IMR-90 (cell line): Measurements from ENCODE around the gene DNAH17. TPM values are rescaled to one million over a fixed set of nuclear protein-coding genes. Genes with fewer than 3 reads are reported as not detected.

Experiments
- ATAC-seq: fragments of 200-7000 bp; cut with Tn5 transposase; 2 replicates; pipeline ENCODE4 v1.9.1; 2020; ENCODE audit warnings: low read depth, mild to moderate bottlenecking, moderate library complexity
- BruUV-seq: library from RNA; stranded (reverse); fragments of 400-500 nt; replicated peaks from 2 replicates; lab custom pipeline; 2021; lab: Mats Ljungman, UMichigan
- CTCF ChIA-PET: fragments of 300-600 bp; formaldehyde crosslinking; extraction: SDS; loops from one replicate; lab custom pipeline; 2021; ENCODE audit warnings: antibody characterized with exemption; lab: Yijun Ruan, JAX
- POLR2A ChIA-PET: fragments of 300-600 bp; sonication (Branson Sonifier 250); formaldehyde crosslinking; loops from one replicate; lab custom pipeline; 2022; ENCODE audit warnings: antibody characterized with exemption; ENCODE audit not compliant: unreplicated experiment; lab: Charles Lee
- DNase-seq: peaks from one replicate; pipeline ENCODE4 v3.0.0; 2013
- H2AFZ ChIP-seq: replicated peaks from 2 replicates; pipeline ENCODE3; 2013; ENCODE audit warnings: low read length, mild to moderate bottlenecking; ENCODE audit not compliant: poor library complexity
- H2AK5ac ChIP-seq: 2 replicates; pipeline ENCODE4 v1.6.1; 2013; ENCODE audit warnings: low read depth, low read length, inconsistent platforms
- H2AK9ac ChIP-seq: replicated peaks from 2 replicates; pipeline ENCODE3; 2013; ENCODE audit warnings: mild to moderate bottlenecking, low read depth, low read length, moderate library complexity; ENCODE audit not compliant: poor library complexity
- H2BK120ac ChIP-seq: 2 replicates; pipeline ENCODE4 v1.6.1; 2013; ENCODE audit warnings: low read depth, low read length, inconsistent platforms
- H2BK15ac ChIP-seq: 3 replicates; pipeline ENCODE4 v1.6.1; 2013; ENCODE audit warnings: low read depth, low read length, inconsistent platforms
- H2BK20ac ChIP-seq: 2 replicates; pipeline ENCODE4 v1.6.1; 2013; ENCODE audit warnings: low read depth, mild to moderate bottlenecking, inconsistent platforms, low read length, moderate library complexity
- H2BK5ac ChIP-seq: 2 replicates; pipeline ENCODE4 v1.6.1; 2013; ENCODE audit warnings: mild to moderate bottlenecking, low read depth, low read length, inconsistent platforms; ENCODE audit not compliant: poor library complexity, severe bottlenecking
- H3K14ac ChIP-seq: replicated peaks from 2 replicates; pipeline ENCODE4 v1.6.1; 2013; ENCODE audit warnings: low read depth, low read length, inconsistent platforms
- H3K18ac ChIP-seq: 2 replicates; pipeline ENCODE4 v1.6.1; 2013; ENCODE audit warnings: low read depth, low read length, control low read depth
- H3K23ac ChIP-seq: 2 replicates; pipeline ENCODE4 v1.6.1; 2013; ENCODE audit warnings: low read depth, low read length, inconsistent platforms
- H3K27ac ChIP-seq: 2 replicates; pipeline ENCODE4 v1.5.1; 2013; ENCODE audit warnings: mild to moderate bottlenecking, control low read depth, low read length; ENCODE audit not compliant: insufficient read depth
- H3K27me3 ChIP-seq: 2 replicates; pipeline ENCODE4 v1.6.1; 2013; ENCODE audit warnings: low read length; ENCODE audit not compliant: control insufficient read depth, insufficient read depth
- H3K36me3 ChIP-seq: 2 replicates; pipeline ENCODE4 v1.6.1; 2013; ENCODE audit warnings: low read length, mixed read lengths; ENCODE audit not compliant: control insufficient read depth, insufficient read depth
- H3K4ac ChIP-seq: 2 replicates; pipeline ENCODE4 v1.6.1; 2013; ENCODE audit warnings: low read depth, low read length, inconsistent platforms
- H3K4me1 ChIP-seq: 2 replicates; pipeline ENCODE4 v1.6.1; 2013; ENCODE audit warnings: low read length, mixed read lengths; ENCODE audit not compliant: control insufficient read depth, insufficient read depth
- H3K4me2 ChIP-seq: 2 replicates; pipeline ENCODE4 v1.6.1; 2013; ENCODE audit warnings: low read depth, mild to moderate bottlenecking, control low read depth, low read length, moderate library complexity
- H3K4me3 ChIP-seq: 2 replicates; pipeline ENCODE4 v1.5.1; 2013; ENCODE audit warnings: low read depth, mild to moderate bottlenecking, control low read depth, low read length, moderate library complexity; ENCODE audit not compliant: insufficient read depth
- H3K56ac ChIP-seq: 2 replicates; pipeline ENCODE4 v1.6.1; 2013; ENCODE audit warnings: low read length, inconsistent platforms; ENCODE audit not compliant: insufficient read depth; ENCODE audit errors: extremely low read depth
- H3K79me1 ChIP-seq, 2 experiments: 2 replicates each; pipeline ENCODE4 v1.6.1; 2013; ENCODE audit warnings: low read length in 2 of 2, inconsistent platforms in 1 of 2, low read depth in 1 of 2
- H3K9ac ChIP-seq: 2 replicates; pipeline ENCODE4 v1.6.1; 2013; ENCODE audit warnings: low read depth, low read length, control low read depth
- H3K9me1 ChIP-seq: 2 replicates; pipeline ENCODE4 v1.6.1; 2013; ENCODE audit warnings: low read length, inconsistent platforms; ENCODE audit not compliant: insufficient read depth
- H3K9me3 ChIP-seq: 2 replicates; pipeline ENCODE4 v1.6.1; 2013; ENCODE audit warnings: low read length; ENCODE audit not compliant: control insufficient read depth, insufficient read depth
- H4K20me1 ChIP-seq: 2 replicates; pipeline ENCODE4 v1.6.1; 2013; ENCODE audit warnings: low read length, inconsistent platforms; ENCODE audit not compliant: insufficient read depth
- H4K5ac ChIP-seq: 2 replicates; pipeline ENCODE4 v1.6.1; 2013; ENCODE audit warnings: mild to moderate bottlenecking, low read depth, low read length, control low read depth
- H4K8ac ChIP-seq, 2 experiments: 2 replicates each; pipeline ENCODE4 v1.6.1; 2013; ENCODE audit warnings: low read depth in 2 of 2, low read length in 2 of 2, control low read depth in 1 of 2, inconsistent platforms in 1 of 2
- H4K91ac ChIP-seq: 2 replicates; pipeline ENCODE4 v1.6.1; 2013; ENCODE audit warnings: low read depth, low read length, inconsistent platforms; ENCODE audit not compliant: insufficient read depth
- BHLHE40 ChIP-seq: fragments of 150-350 bp; IDR thresholded peaks from 2 replicates; pipeline ENCODE4 v1.6.1; 2016; ENCODE audit warnings: mild to moderate bottlenecking, low read depth, low read length
- CEBPB ChIP-seq: IDR thresholded peaks from 2 replicates; pipeline ENCODE4 v1.6.1; 2012; ENCODE audit warnings: low read depth, low read length, improper control_type of control experiment
- CHD1 ChIP-seq: IDR thresholded peaks from 2 replicates; pipeline ENCODE4 v1.6.1; 2012; ENCODE audit warnings: low read depth, low read length, improper control_type of control experiment
- CTCF ChIP-seq: conservative IDR thresholded peaks from 2 replicates; pipeline ENCODE4 v1.5.1; 2012; ENCODE audit warnings: mild to moderate bottlenecking, low read depth, low read length, improper control_type of control experiment
- ELK1 ChIP-seq: fragments of 150-350 bp; IDR thresholded peaks from 2 replicates; pipeline ENCODE4 v1.6.1; 2016; ENCODE audit warnings: low read depth, mild to moderate bottlenecking, low read length, moderate library complexity, borderline replicate concordance
- FOS ChIP-seq: fragments of 150-350 bp; IDR thresholded peaks from 2 replicates; pipeline ENCODE4 v1.6.1; 2016; ENCODE audit warnings: low read depth, low read length
- MAFK ChIP-seq: IDR thresholded peaks from 2 replicates; pipeline ENCODE4 v1.6.1; 2012; ENCODE audit warnings: low read depth, low read length, improper control_type of control experiment
- MAZ ChIP-seq: IDR thresholded peaks from 2 replicates; pipeline ENCODE4 v1.6.1; 2012; ENCODE audit warnings: low read depth, mild to moderate bottlenecking, low read length, improper control_type of control experiment, moderate library complexity, borderline replicate concordance
- MXI1 ChIP-seq: IDR thresholded peaks from 2 replicates; pipeline ENCODE4 v1.6.1; 2012; ENCODE audit warnings: low read depth, mild to moderate bottlenecking, low read length, moderate library complexity, borderline replicate concordance
- NFE2L2 ChIP-seq: fragments of 150-350 bp; IDR thresholded peaks from 2 replicates; pipeline ENCODE4 v1.6.1; 2016; ENCODE audit warnings: low read depth, mild to moderate bottlenecking, low read length
- POLR2A ChIP-seq: IDR thresholded peaks from 2 replicates; pipeline ENCODE4 v1.6.1; 2012; ENCODE audit warnings: mild to moderate bottlenecking, low read depth, low read length
- RAD21 ChIP-seq: IDR thresholded peaks from 2 replicates; pipeline ENCODE4 v1.6.1; 2012; ENCODE audit warnings: low read length, improper control_type of control experiment
- RCOR1 ChIP-seq: IDR thresholded peaks from 2 replicates; pipeline ENCODE4 v1.6.1; 2012; ENCODE audit warnings: mild to moderate bottlenecking, low read length, improper control_type of control experiment; ENCODE audit not compliant: insufficient replicate concordance
- RFX5 ChIP-seq: IDR thresholded peaks from 2 replicates; pipeline ENCODE4 v1.8.0; 2012; ENCODE audit warnings: low read depth, mild to moderate bottlenecking, low read length, moderate library complexity
- SMC3 ChIP-seq: fragments of 150-350 bp; IDR thresholded peaks from 2 replicates; pipeline ENCODE4 v1.6.1; 2016; ENCODE audit warnings: low read depth, mild to moderate bottlenecking, antibody characterized with exemption, low read length, moderate library complexity
- USF2 ChIP-seq: fragments of 150-350 bp; IDR thresholded peaks from 2 replicates; pipeline ENCODE4 v1.6.1; 2017; ENCODE audit warnings: mild to moderate bottlenecking, antibody characterized with exemption, low read length, low read depth
- WGBS, 2 experiments: methylation state at CpG; one replicate each; pipeline versions ENCODE4 v1.1.5 to v1.1.7; 2013; ENCODE audit warnings: missing lambda C conversion rate in 2 of 2; ENCODE audit not compliant: insufficient read length in 1 of 2; ENCODE audit errors: extremely low coverage in 2 of 2; 5-methylcytosine and 5-hydroxymethylcytosine counted together
- dilution Hi-C: fragments of 300-500 bp; cut with HindIII; formaldehyde crosslinking; loops from one replicate; pipeline ENCODE4 v1.14.3; 2018; ENCODE audit warnings: low sequenced_read_pairs; ENCODE audit not compliant: unreplicated experiment
- in situ Hi-C: fragments of 300-500 bp; cut with MboI; formaldehyde crosslinking; loops from 3 replicates; pipeline ENCODE4 v1.14.3; 2019; ENCODE audit warnings: low sequenced_read_pairs, inconsistent platforms, mixed read lengths
- intact Hi-C: fragments of 100-400 bp; cut with micrococcal nuclease; formaldehyde crosslinking; loops from 2 replicates; pipeline ENCODE4 v1.10.0; 2022
- polyA plus RNA-seq, 3 experiments: library from polyadenylated mRNA; depleted of rRNA; stranded (reverse); fragments of >200 nt; gene quantifications; 2 replicates each; pipeline ENCODE4 v1.2.3, GENCODE V29; 2012; ENCODE audit warnings: low replicate concordance in 1 of 3
- total RNA-seq: library from RNA; depleted of rRNA; stranded (reverse); fragments of >200 nt; gene quantifications from 2 replicates; pipeline ENCODE4 v1.2.3, GENCODE V29; 2012

Gene DNAH17
- total and polyA plus RNA-seq, 2 of the 4 experiments (the other 2 are of a cell fraction): not detected

GRCh38 chr17:78605429-78605828 is 28.2 kb upstream of the DNAH17 start:
- TF ChIP-seq RFX5 (no peak), RCOR1 (no peak), MXI1 (no peak), NFE2L2 (no peak), RAD21 (no peak), MAFK (no peak), USF2 (no peak), POLR2A (no peak), FOS (no peak), CHD1 (no peak), CEBPB (no peak), ELK1 (no peak), CTCF (no peak), BHLHE40 (no peak), MAZ (no peak), SMC3 (no peak)
- Histone ChIP-seq H3K9me3 (no peaks in the 10 kb centered on the region), H4K20me1 (no peaks in the 10 kb centered on the region), H3K36me3 (no peaks in the 10 kb centered on the region), H3K27me3 (peaks cover 13% of the 10 kb centered on the region), H4K91ac (no peak overlapping the region), H3K27ac (no peak overlapping the region), H3K9me1 (no peaks in the 10 kb centered on the region), H3K23ac (no peak overlapping the region), H3K4me1 (no peaks in the 10 kb centered on the region; the same call in 1 of the 2 replicates), H3K4me3 (no peak overlapping the region), H2AK9ac (peak overlapping the region; percentile 34), H4K8ac (no peak overlapping the region), H2AK5ac (no peak overlapping the region), H2AFZ (no peak overlapping the region), H3K79me1 (no peaks in the 10 kb centered on the region), H3K4me2 (no peak overlapping the region), H2BK120ac (no peak overlapping the region), H3K4ac (no peak overlapping the region), H2BK15ac (no peak overlapping the region), H3K14ac (no peak overlapping the region), H4K5ac (no peak overlapping the region), H2BK20ac (no peak overlapping the region), H3K18ac (no peak overlapping the region), H3K9ac (no peak overlapping the region), H3K56ac (no peak overlapping the region), H2BK5ac (no peak overlapping the region)
- intact Hi-C loops (loop anchor here (10.0 kb wide), 1 partner anchor 1921 kb away; no protein-coding TSS in a partner anchor), in situ Hi-C loops (no loop called here), dilution Hi-C loops (no loop called here)
- no peak for ATAC-seq
- POLR2A ChIA-PET: no interaction called here
- no peak for DNase-seq
- CTCF ChIA-PET: no interaction called here
- no TSS peak for BruUV-seq
- no CpG with 5 or more reads among the region's 3 CpGs for WGBS, 2 experiments
